Smooth muscle cell of trachea (primary cell): ENCODE results near the gene DPH3. TPM values are rescaled to one million over a fixed set of nuclear protein-coding genes. Genes with fewer than 3 reads are reported as not detected.

Experiments used
- total RNA-seq: library from RNA; depleted of rRNA; stranded (reverse); fragments of >200 nt; gene quantifications from 2 replicates; pipeline ENCODE4 v1.2.1, GENCODE V29; 2014

DPH3 gene
- total RNA-seq = 18.0 and 19.1 TPM in 2 replicates

GRCh38 chr3:16264708-16265454 lies at the start of gene DPH3, which contains the start of gene OXNAD1:
Gene DPH3, minus strand, starts transcription at chr3:16264943. Its CDS starts 67 bp downstream, at chr3:16264876.
Gene OXNAD1, plus strand, starts transcription at chr3:16265212. Its CDS starts 5,741 bp downstream, at chr3:16270953.

Other genes starting within 250 kb of the DPH3 start
- 17.9 and 93.0 TPM in 2 replicates for gene GALNT15, start 90.3 kb downstream of the DPH3 start, total RNA-seq
- 8.9 and 10.6 TPM in 2 replicates for gene OXNAD1, start 269 bp upstream of the DPH3 start, total RNA-seq
- gene RFTN1, start 248.8 kb upstream of the DPH3 start, total RNA-seq = 62.5 and 152 TPM in 2 replicates